ENCODE measurements around the gene CDKN2A.

CDKN2A gene

GRCh38 chr9:22008384-22008716, 14.2 kb upstream of the CDKN2A start:
- no peak for DNase-seq (ENCODE audit: low read depth in 1 of 2, low spot score in 1 of 2)

GRCh38 chr9:22005702-22006606, 11.8 kb upstream of the CDKN2A start:
- no peak for DNase-seq (ENCODE audit: low read depth in 1 of 2, low spot score in 1 of 2)

- DNase-seq (ENCODE audit: low read depth in 1 of 2, low spot score in 1 of 2), result no peak
Observed at GRCh38 chr9:22005021-22005701, 11.0 kb upstream of the CDKN2A start.

DNA sequence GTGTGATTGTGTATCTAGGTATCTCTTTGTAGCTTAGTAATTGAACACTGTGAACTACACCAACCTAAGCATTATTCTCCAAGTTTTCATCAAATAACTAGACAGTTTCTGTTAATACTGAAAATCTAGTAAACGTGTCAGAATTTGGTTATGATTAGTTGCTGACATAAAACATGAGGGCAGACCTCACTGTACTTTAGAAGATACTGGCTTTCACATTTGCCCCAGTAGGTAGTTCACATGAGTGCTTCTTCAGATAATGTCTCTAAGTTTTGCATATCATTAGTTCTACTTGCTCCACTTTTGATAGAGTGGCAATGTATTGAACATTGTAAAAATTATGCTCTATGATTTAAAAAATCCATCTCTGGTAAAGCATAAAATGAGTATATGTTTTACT, 7.8 kb upstream of the CDKN2A start:
- no peak for DNase-seq (ENCODE audit: low read depth in 1 of 2, low spot score in 1 of 2)

DNA sequence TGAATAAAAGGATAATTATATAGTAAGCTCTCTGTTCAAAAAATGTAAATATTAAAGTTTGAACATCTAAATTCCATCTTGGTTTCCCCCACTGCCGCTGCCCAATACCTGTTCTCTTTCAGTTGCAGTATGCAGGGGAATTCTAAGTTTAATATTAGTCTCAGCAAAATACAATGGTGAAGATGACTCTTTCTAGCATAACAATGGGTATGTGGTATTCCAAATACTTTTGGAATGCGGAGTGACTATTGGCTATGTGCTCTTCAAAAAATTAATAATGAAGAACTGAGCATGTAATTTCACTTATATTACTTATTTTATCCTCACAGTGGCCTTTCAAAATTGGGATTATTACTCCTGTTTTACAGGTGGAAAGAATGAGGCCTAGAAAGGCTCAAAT, 3.8 kb upstream of the CDKN2A start:
- DNase-seq (ENCODE audit: low read depth in 1 of 2, low spot score in 1 of 2), result no peak

DNA sequence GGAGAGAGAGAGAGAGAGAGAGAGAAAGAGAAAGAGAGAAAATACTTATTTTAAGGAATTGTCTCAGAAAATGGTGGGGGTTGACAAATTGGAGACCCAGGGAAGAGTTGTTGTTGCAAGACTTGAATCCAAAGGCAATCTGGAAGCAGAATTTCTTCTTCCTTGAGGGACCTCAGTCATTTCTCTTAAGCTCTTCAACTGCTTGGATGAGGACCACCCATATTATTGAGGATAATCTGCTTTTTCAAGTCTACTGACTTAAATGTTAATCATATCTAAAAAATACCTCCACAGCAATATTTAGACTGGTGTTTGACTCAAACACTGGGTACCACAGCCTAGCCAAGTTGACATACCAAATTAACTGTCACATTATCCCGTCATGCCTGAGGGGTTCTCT, 3.3 kb upstream of the CDKN2A start:
- DNase-seq (ENCODE audit: low read depth in 1 of 2, low spot score in 1 of 2), result no peak

DNA sequence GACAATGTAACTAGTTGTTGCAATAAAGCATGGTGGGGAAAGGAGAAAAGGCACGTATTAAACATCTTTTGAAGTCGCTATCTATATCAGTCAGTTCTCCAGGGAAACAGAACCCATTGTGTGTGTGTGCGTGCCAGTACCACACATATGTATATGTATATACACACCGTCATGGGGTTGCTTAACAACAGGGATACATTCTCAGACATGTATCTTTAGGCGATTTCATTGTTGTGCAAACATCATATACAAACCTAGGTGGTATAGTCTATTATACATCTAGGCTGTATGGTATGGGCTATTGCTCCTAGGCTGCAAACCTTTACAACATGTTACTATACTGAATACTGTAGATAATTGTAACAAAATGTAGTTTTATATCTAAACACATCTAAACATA, 2.7 kb upstream of the CDKN2A start:
- DNase-seq (ENCODE audit: low read depth in 1 of 2, low spot score in 1 of 2), result no peak

DNA sequence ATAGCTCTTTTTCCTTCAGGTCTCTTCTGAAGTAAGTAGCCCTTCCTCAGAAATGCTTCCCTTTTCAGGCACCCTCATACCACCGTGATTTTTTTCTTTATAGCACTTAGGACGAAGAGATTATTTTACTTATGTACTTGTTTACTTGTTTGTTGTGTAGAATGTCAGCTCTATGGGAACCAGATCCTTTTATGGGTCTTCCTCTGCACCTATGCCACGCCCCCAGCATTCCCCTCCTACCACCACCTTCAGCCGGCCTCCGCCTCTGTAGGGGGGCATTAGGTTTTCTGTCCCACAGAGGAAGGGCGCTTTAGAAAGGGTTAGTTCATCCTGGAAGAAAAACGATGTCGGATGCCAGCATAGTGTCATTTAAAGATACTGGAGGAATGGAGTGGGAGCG, 2.2 kb upstream of the CDKN2A start:
- DNase-seq (ENCODE audit: low read depth in 1 of 2, low spot score in 1 of 2), result no peak

DNA sequence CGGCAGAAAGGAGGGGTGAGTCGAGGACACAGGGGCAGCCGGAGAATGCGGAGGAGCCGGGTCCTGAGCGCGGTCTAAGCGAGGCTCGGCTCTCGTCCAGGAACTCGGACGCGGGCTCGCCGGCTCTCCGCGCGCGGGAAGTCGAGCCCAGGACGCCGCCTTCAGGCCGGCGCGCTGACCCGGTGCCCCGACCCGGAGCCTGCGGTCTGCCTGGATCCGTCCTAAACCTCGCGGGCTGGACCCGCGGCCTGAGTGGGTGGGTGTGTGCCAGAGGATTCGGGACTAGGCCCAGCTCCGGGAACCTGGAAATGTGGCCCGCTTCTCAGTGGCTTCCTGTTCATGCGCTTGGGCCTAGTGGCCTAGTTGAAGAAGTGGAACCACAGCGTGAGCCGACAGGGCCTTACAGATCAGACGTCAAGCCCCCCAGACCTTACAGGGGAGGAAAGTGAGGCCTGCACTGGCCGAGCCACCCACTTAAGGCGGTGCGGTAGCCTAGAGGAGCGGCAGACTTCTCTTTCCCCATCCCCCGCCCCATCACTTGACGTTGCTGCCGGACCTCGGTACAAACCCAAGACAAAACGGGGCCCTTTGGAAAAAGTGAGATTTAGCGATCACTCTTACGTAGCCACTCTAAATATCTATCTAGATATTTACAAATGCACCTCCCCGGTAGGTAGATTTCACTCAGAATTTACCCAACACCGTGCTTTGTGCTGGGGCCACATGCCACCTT, 1.6 kb upstream of the CDKN2A start:
- no peak for DNase-seq (ENCODE audit: low read depth in 1 of 2, low spot score in 1 of 2)

- peak; percentile 41 to 46 for DNase-seq (ENCODE audit: low read depth in 1 of 2, low spot score in 1 of 2)
Observed at GRCh38 chr9:21995006-21995665, 944 bp upstream of the CDKN2A start.

- DNase-seq (ENCODE audit: low read depth in 1 of 2, low spot score in 1 of 2), result no peak
Observed at GRCh38 chr9:21994556-21995005, 389 bp upstream of the CDKN2A start, which contains the start of gene CDKN2B-AS1. Gene CDKN2B-AS1, plus strand, starts transcription at chr9:21994791.

DNA sequence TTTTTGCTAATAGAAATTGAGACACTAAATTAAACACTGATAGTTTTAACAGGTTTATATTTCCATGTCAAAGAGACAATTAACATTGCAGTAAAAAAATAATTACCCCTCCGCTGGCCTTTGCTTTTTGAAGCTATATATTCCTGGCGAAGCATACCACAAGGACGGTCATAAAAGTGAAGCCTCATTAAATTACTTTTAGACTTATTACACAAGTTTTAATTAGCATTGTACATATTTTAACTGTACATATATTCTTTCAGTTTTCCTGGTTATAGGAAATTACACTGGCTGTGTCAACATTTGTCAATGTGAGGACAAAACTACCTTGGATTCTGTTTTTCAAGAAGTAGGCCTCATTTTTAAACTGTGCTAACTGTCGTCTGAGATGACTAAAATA, 1.2 kb downstream of the CDKN2A start:
- DNase-seq (ENCODE audit: low read depth in 1 of 2, low spot score in 1 of 2), result no peak

GRCh38 chr9:21991072-21991959, 2.9 kb downstream of the CDKN2A start:
- no peak for DNase-seq (ENCODE audit: low read depth in 1 of 2, low spot score in 1 of 2)

GRCh38 chr9:21989440-21990189, 4.6 kb downstream of the CDKN2A start:
- DNase-seq (ENCODE audit: low read depth in 1 of 2, low spot score in 1 of 2), result no peak

- DNase-seq (ENCODE audit: low read depth in 1 of 2, low spot score in 1 of 2), result no peak
Observed at GRCh38 chr9:21988056-21988990, 5.9 kb downstream of the CDKN2A start.

- DNase-seq (ENCODE audit: low read depth in 1 of 2, low spot score in 1 of 2), result no peak
Observed at GRCh38 chr9:21985964-21986667, 8.1 kb downstream of the CDKN2A start.

DNA sequence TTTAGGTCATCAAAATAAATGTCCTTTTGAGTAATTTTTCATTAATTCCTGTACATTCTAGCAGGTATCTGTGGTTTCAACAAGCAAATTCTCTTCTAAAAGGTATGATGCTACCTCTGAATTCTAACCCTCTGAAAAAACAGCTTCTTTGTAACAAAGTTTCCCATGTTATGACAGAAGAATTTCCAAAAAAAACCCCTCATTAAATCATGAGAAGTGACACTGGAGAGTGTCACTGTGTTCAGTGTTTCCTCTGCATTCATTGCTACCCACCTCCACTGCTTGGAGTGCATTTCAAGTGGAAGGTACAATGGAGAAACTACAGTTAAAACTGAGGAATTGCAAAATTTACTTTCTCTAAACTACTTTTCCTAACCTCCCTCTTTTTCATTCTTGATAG, 10.1 kb downstream of the CDKN2A start:
- DNase-seq (ENCODE audit: low read depth in 1 of 2, low spot score in 1 of 2), result no peak

GRCh38 chr9:21983561-21983935, 10.6 kb downstream of the CDKN2A start:
- DNase-seq (ENCODE audit: low read depth in 1 of 2, low spot score in 1 of 2), result no peak

Data from stimulated activated CD4-positive, alpha-beta T cell treated with anti-CD3 and anti-CD28 coated beads, Interleukin-15, amount 100 ng/mL, for 1 hour (primary cell).